Left lung (tissue), 10 donors: Measurements from ENCODE around the gene WNK4. TPM values are rescaled to one million over a fixed set of nuclear protein-coding genes. Genes with fewer than 3 reads are reported as not detected.

Experiments
- ATAC-seq: fragments of 200-7000 bp; cut with Tn5 transposase; one replicate; pipeline ENCODE4 v1.9.1; 2020; ENCODE audit warnings: moderate library complexity
- DNase-seq, 4 donors: peaks; one replicate each; pipeline ENCODE4 v3.0.0-alpha.2; 2013 to 2020
- H3K27ac ChIP-seq, 2 donors: fragments of 200-600 bp; sonication (generic) in 1 of 2; one replicate each; pipeline versions ENCODE4 v1.5.0 to v1.8.0; 2020 to 2021
- H3K27me3 ChIP-seq, 2 donors: fragments of 200-600 bp; sonication (generic) in 1 of 2; one replicate each; pipeline versions ENCODE4 v1.5.0 to v1.8.0; 2020 to 2021
- H3K36me3 ChIP-seq, 2 donors: fragments of 200-600 bp; sonication (generic) in 1 of 2; one replicate each; pipeline versions ENCODE4 v1.5.0 to v1.8.0; 2020 to 2021
- H3K4me1 ChIP-seq, 2 donors: fragments of 200-600 bp; one replicate each; pipeline ENCODE4 v1.8.0; 2021
- H3K4me3 ChIP-seq, 2 donors: fragments of 200-600 bp; sonication (generic) in 1 of 2; one replicate each; pipeline versions ENCODE4 v1.5.0 to v1.8.0; 2020 to 2021; ENCODE audit warnings: mild to moderate bottlenecking in 1 of 2
- H3K9me3 ChIP-seq, 2 donors: fragments of 200-600 bp; sonication (generic) in 1 of 2; one replicate each; pipeline versions ENCODE4 v1.5.0 to v1.8.0; 2020 to 2021
- intact Hi-C, 2 donors: fragments of 100-400 bp; cut with DNase I; formaldehyde crosslinking; loops; one replicate each; pipeline versions ENCODE4 v1.11.2 to v1.14.2; 2022
- polyA plus RNA-seq, 6 donors: library from polyadenylated mRNA; unstranded; fragments of 120-200 nt; gene quantifications; one replicate each; pipeline ENCODE4 v1.2.1, GENCODE V29; 2013; ENCODE audit not compliant: insufficient read length in 6 of 6
- total RNA-seq, 2 donors: library from RNA; stranded (reverse); fragmentation: NEBNext Ultra II Directional; extraction: Animal tissue kit (Norgen Biotek cat#: 25700); gene quantifications; one replicate each; pipeline ENCODE4 v1.2.1, GENCODE V29; 2021
- TF ChIP-seq, protein P1 (sequence below), 2 donors: fragments of 200-600 bp; sonication (generic) in 1 of 2; IDR thresholded peaks; one replicate each; pipeline versions ENCODE4 v1.5.0 to v1.8.0; 2021; ENCODE audit warnings: antibody characterized with exemption in 2 of 2
- donor health status: DM: no; HTN: yes; CAD: no.
- donor health status: DM: no; HTN: no; CAD: no.

WNK4 gene
- total and polyA plus RNA-seq, 8 donors: 0.21 to 2.5 (median 1.8) TPM; not detected in 1

DNA sequence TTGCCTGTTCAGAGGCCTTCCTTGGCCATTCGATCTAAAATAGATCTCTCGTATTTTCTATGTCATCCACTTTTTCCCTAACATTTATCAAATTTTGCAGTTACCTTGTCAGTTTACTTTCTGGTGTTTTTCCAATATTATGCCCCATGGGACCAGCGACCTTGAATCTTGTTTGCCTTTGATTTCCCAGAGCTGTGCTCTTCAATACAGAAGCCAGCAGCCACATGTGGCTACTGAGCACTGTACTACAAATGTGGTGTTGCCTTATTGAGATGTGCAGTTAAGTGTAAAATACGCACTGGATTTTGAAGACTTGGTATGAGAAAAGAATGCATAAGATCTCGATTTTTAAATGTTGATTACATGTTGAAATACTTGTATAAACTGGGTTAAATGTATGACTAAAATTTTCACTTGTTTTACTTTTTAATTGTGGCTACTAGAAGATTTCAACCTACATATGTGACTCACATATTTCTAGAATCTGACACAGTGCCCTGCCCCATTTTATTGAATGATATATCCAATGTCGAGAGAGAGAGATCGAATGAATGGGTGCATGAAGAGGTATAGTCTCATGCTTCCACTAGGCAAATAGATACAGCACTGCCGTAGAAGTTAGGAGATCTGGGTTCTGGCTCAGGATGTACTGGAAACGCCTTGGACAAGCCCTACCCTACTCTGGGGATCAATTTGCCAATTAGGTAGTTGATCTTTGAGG is 52.0 kb downstream of the WNK4 start:
- no peaks in the 10 kb centered on the region for H3K9me3 ChIP-seq
- H3K4me1 ChIP-seq: peaks cover 12 to 38% of the 10 kb centered on the region in 2 donors
- intact Hi-C loops: no loop called here
- peaks cover 0 to 25% of the 10 kb centered on the region in 2 donors for H3K36me3 ChIP-seq
- TF ChIP-seq, protein P1, sequence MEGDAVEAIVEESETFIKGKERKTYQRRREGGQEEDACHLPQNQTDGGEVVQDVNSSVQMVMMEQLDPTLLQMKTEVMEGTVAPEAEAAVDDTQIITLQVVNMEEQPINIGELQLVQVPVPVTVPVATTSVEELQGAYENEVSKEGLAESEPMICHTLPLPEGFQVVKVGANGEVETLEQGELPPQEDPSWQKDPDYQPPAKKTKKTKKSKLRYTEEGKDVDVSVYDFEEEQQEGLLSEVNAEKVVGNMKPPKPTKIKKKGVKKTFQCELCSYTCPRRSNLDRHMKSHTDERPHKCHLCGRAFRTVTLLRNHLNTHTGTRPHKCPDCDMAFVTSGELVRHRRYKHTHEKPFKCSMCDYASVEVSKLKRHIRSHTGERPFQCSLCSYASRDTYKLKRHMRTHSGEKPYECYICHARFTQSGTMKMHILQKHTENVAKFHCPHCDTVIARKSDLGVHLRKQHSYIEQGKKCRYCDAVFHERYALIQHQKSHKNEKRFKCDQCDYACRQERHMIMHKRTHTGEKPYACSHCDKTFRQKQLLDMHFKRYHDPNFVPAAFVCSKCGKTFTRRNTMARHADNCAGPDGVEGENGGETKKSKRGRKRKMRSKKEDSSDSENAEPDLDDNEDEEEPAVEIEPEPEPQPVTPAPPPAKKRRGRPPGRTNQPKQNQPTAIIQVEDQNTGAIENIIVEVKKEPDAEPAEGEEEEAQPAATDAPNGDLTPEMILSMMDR (IDR thresholded peaks at IDR 0.05): no peak
- H3K27ac ChIP-seq: peak overlapping the region; percentile 79 to 91
- DNase-seq: no peak
- peak overlapping the region; percentile 79 to 98 for H3K4me3 ChIP-seq
- no peaks in the 10 kb centered on the region for H3K27me3 ChIP-seq
- ATAC-seq: no peak

- Histone ChIP-seq H3K27me3 (no peaks in the 10 kb centered on the region), H3K36me3 (peaks cover 0 to 33% of the 10 kb centered on the region in 2 donors), H3K4me1 (peaks cover 12 to 38% of the 10 kb centered on the region in 2 donors), H3K27ac (peak within 1 kb of the TSS; percentile 79 to 91), H3K9me3 (no peaks in the 10 kb centered on the region), H3K4me3 (peak within 1 kb of the TSS; percentile 79 to 98)
- DNase-seq: peak; percentile 93 to 99 (median 94)
- TF ChIP-seq, protein P1 (IDR thresholded peaks at IDR 0.05): peak in 1 of 2 donors; percentile 15
- ATAC-seq: peak; percentile 95
- intact Hi-C loops: no loop called here
Observed at GRCh38 chr17:42832934-42833766, 52.7 kb downstream of the WNK4 start, which contains the start of gene PSME3. PSME3 (plus strand) TSS chr17:42833397; CDS start chr17:42833632, 235 bp downstream.

DNA sequence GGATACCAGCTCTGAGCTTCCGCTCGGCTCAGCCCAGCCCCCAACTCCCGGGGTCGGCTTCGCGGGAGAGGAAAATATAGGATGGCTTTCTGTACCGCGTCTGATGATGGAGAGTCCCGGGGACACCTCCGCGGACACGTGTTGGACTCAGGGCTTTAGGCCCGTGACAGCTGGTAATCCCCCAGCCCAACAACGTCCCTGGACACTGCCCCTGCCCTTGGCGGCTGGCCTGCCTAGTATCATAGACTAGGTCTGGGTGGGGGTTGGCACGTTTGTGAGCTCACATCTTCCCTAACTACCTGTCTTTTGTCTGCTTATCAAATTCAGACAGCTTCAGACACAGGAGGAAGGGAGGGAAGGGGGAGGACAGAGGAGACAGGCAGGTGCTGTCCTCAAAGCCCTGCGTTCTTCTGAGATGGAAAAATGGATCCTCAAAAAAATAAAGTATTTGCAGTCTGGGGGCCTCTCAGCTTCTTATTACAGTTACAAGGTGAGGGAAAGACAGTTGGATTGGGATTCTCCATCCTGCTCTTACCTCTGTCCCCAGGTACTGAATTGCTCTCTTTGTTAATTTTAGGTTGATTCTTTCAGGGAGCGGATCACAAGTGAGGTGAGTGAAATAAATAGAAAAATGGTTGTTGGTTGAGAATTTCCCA is 53.5 kb downstream of the WNK4 start:
- Histone ChIP-seq H3K4me1 (peaks cover 12 to 38% of the 10 kb centered on the region in 2 donors), H3K4me3 (peak overlapping the region; percentile 79 to 98), H3K27me3 (no peaks in the 10 kb centered on the region), H3K27ac (peak overlapping the region; percentile 79 to 91), H3K36me3 (peaks cover 0 to 40% of the 10 kb centered on the region in 2 donors), H3K9me3 (no peaks in the 10 kb centered on the region)
- no peak for DNase-seq
- intact Hi-C loops: no loop called here
- peak; percentile 5 for ATAC-seq
- TF ChIP-seq, protein P1 (IDR thresholded peaks at IDR 0.05): no peak

DNA sequence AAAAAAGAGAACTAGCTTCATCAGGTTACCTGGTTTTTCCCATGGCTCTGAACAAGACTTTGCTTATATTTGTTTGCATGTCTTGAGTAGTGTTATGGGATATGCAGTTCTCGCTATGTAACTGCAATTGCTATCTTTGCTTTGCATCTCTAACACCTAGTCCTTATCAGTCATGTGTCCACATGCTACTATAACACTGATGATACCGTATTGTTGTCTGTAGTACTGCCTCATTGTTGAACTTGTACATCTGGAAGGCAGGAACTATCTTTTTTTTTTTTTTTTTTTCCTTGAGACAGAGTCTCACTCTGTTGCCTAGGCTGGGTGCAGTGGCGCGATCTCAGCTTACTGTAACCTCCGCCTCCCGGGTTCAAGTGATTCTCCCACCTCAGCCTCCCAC is 55.3 kb downstream of the WNK4 start:
- intact Hi-C loops: no loop called here
- H3K9me3 ChIP-seq: no peaks in the 10 kb centered on the region
- ATAC-seq: no peak
- H3K36me3 ChIP-seq: peaks cover 8 to 59% of the 10 kb centered on the region in 2 donors
- DNase-seq: no peak
- H3K27me3 ChIP-seq: no peaks in the 10 kb centered on the region
- H3K4me3 ChIP-seq: no peak overlapping the region
- TF ChIP-seq, protein P1 (IDR thresholded peaks at IDR 0.05): no peak
- H3K4me1 ChIP-seq: peaks cover 12 to 38% of the 10 kb centered on the region in 2 donors
- peak overlapping the region in 1 of 2 donors; percentile 40 for H3K27ac ChIP-seq
